Fibroblast of skin of right quadriceps (primary cell): ENCODE measurements around the gene L3MBTL4.
"Not testable (repeated sequence)": the region's sequence is repeated elsewhere in the genome, so short reads cannot be mapped to it uniquely, and the experiment has no call there.

Experiments used
- DNase-seq: peaks from one replicate; pipeline ENCODE4 v3.0.0-alpha.2; 2013

The L3MBTL4 gene

DNA sequence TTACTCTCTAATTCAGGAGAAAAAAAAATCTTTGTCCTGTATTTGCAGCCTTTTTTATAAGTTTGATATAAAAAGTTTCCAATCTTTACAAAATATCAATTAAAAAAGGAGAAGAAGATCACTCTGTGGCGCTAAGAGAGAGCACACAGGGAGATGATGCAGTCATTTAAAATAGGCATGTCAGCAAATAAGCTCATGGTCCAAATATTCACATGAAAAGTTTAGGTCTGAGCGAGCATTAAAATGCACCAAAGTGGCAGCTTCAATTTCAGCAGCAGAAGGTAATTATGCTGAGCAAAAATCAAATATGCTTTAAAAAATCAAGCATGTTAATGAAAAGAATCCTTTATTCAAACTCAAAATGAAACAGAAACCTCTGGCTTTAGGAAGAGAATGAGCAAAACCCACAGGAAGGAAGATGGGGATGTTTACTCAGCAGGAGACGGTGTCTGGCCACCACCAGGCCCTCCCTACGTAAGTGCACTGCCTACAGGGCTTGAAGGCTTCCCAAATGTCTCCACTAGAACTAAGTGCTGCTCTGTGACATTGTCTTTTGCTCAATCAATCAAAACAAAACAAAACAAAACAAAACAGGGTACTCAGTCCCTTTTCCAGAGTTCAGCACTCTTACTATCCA lies 120.4 kb downstream of the L3MBTL4 start:
- DNase-seq, result no peak

DNA sequence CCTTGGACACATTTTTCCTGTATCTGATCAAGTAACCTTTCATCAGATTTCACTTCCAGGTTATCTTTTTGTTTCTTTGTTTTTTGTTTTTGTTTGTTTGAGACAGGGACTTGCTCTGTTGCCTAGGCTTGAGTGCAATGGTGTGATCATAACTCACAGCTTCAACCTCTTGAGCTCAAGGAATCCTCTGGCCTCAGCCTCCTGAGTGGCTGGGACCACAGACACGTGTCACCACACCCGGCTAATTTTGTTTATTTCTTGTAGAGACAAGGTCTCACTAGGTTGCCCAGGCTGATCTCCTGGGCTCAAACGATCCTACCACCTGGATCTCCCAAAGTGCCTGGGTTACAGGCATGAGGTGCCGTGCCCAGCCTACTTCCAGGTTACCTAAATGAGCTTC lies 124.9 kb downstream of the L3MBTL4 start:
- DNase-seq, result no peak

DNA sequence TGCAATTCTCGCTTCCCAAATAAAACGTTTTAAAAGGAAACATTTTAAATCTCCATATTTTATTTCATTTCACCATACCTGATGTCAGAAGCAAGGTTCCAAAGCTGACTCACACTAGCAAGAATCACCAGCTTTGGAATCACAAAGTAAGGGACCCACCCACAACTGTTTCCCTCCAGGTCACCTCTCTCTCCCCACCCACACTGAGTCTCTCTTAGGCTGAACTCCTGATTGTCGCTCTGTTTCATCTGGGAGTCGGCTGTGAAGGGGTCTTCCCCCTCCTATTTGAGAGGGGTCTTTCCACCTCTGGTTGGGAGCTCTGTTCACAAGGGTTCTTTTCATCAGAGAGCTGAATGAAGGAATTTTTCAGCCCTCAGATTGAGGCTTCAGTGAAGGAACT lies 128.1 kb downstream of the L3MBTL4 start:
- no peak for DNase-seq

DNA sequence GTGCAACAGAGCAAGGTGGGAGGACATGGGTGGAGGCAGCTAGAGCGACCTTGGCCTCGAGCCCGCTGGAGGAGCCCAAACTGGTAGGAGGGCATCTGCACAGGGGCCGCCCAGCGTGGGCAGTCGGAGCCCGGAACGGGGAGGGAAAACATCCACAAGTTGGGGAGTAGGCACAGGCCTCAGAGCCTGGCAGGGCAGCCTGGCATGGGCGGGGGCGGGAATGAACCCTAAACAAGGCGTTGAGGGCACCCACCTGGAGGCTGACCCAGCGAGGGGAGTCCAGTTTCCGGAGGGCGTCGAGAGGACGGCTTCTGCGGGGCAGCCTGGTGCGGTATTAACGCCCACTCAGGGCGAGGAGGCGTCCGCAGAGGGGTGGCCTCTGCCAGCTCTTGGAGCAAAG lies 129.9 kb downstream of the L3MBTL4 start:
- no peak for DNase-seq

DNA sequence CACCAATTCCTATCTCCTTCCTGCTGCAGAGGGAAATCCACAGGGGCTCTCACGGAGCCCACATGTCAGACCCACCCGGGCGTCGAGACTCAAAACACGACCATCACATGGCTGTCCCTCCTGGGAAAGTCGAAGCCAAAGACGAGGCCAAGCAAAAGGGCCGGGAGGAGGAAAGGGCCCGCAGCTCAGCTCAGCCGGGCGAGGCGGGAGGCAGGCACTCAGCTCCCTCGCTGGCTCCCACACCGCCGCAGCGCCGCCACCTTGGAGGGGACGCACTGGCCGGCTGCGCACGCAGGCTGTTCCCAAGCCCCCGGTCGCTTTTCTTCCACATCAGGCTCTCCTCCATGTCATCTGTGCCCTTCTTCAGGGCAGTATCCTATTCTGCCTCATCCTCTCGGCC lies 130.4 kb downstream of the L3MBTL4 start:
- no peak for DNase-seq

DNA sequence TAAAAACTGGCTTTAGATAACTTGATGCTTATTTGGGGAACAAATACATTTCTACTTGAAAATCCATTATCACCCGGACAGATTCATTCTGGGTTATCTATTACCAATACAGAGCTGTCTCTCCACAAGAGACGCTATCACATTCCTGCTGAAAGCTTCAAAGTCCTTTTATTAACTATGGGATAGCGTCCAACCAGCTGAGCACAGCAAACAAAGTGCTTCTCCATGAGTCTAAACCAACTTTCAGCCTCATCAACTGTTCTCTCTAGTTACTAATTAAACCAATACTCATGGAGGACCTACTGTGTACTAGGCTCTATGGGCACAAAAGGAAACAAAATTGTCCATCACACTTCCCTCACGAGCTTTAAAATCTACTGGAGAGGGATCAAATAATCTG lies 132.8 kb downstream of the L3MBTL4 start:
- DNase-seq, result no peak

DNA sequence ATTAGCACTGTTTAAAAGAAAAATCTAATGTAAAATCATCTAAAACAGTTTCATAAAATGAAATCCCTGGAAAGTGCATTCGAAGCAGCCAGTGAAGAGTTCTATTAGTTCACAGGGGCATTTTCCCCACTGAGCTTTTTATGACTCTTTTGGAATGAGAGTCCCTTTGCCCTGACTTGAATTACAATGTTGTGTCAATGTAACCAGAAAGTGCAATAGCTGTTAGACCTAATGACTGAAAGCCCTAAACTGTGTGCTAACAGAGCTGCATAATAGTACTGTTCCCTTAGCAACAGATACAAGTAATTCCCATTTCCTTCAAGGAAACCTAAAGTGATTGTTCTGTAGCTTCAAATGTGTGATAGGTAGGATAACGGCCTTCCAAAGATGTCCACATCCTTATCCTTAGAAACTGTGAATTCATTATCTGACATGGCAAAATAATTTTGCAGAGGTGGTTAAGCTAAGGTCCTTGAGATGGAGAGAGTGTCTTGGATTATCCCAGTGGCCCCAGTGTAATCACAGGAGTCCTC lies 134.4 kb downstream of the L3MBTL4 start:
- no peak for DNase-seq

DNA sequence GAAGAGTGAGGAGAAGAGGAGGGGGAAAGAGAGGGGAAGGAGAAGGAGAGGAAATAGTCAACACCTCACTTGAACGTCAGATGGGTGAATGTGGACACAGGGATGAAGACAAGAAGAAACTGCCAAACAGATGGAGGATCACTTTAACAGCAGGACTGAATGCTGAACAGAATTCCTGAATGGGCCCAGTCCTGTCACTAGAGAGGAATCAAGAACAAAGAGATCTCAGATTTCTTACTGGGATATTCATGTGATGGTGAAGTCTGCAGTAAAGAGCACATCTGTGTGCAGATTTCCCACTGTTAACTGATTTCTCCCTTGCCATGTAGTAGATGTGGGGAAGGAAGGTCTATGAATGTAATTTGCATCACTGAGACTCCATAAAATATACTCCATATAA lies 135.4 kb downstream of the L3MBTL4 start:
- DNase-seq, result no peak

DNA sequence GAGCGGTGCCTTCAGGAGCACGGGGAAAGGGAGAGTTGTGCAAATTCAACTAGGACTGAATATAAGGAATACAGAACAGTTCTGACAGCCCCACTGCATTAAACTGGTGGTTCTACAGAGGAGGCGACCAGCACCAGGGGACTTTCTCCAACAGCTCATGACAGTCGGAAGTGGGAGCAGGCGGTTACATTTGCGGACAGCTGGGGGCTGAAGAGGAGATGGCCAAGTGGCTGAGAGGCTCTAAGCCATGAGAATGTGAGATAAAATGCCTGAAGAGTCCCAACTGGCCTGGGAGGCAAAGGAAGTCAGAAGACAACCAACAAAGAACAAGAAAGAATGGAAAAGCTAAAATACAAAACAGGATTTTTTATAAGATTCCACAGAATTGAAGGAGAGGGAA lies 141.3 kb downstream of the L3MBTL4 start:
- DNase-seq, result no peak

DNA sequence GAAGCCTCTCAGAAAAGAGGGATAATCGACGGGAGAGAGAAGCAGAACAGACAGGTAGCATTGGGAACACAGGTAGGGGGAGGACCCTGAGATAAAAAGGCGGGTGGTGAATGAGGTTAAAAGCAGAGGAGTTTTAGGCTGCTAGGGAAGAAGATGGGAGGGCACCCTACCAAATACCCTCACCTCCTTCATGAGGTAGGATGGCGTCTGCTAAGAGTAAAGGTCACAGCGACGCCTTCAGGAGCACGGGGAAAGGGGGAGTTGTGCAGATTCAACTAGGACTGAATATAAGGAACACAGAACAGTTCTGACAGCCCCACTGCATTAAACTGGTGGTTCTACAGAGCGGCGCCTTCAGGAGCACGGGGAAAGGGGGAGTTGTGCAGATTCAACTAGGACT lies 142.6 kb downstream of the L3MBTL4 start:
- DNase-seq, result not testable (repeated sequence)

DNA sequence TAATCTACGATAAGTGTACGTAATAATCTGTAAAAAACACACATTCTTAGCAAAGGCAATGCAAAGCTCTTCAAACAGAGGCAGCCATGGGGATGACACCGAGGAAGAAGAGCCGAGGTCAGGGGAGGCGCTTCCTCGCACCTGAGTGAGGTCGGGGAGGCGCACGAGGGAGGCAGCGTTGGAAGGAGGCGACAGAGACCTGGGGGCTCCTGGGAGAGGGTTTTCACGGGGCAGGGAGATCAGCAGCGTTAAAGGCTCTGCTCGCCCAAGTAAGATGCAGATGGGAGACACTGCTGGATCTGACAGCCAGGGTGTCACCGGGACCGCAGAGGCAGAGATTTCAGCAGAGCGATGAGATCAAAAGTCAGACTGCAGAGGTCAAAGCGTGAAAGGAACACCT lies 143.1 kb downstream of the L3MBTL4 start:
- no peak for DNase-seq

DNA sequence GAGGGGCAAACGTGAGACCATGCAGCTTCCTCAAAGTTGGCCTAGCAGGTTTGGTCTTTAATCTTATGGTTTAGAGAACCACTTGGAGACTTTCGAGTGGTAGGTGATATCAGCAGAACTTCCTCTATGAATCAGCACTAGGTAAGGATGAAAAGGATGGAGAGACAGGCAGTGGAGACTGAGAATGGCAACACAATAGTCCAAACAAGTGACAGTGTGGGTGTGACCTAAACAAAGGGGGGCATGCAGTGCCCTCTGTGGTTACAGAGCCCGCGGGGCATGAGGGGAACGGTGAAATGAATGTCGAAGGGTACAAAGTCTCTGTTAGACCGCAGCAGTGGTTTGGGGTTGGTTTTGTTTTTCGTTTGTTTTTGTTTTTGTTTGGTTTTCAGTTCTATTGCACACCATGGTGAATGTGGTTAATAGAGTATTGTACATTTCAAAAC lies 143.9 kb downstream of the L3MBTL4 start:
- DNase-seq, result no peak

DNA sequence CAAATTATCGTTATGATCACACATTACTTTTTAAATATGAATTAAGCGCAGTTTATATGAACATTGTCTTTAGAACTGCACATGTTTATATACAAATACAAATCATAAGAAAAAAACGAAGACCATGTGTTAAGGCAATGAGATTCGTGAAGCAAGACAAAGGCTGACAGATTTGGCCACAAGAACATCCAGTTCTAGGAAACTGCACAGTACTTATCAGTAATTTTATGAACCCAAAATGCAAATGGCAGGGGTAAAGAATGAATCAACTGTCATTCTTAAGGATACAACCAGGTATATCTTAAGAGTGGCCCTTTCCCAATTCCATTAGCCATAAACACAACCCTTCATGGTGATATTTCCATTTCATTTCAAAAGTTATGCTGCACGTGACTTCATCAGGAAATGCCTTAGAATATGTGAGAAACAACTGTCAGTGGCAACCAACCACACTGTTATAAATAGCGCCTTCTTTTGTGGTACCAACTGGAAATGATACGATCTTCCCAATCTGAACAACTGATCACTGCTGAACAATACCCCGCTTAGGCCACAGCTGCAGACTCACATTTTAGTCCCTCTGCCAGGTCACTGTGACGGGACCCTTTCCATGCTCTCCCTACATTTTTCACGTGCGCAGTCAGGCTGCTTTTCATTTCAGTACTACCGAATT lies 144.9 kb downstream of the L3MBTL4 start:
- DNase-seq, result no peak

DNA sequence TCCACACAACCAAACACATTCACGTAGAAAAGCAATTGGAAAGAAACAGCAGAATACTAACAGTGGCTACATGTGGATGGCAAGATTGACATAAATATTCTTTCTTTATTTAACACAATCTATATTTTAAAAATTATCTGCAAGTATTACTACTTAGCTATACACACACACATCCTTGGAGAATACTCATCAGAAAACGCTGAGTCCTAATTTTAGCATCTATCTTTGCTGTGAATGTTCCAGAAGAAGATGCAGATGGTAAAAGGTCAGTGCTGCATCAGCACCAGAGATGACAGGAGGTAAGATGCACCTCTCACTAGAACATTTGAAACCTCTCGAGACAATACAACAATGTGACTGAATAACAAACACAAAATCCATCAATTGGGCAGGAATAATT lies 148.5 kb downstream of the L3MBTL4 start:
- no peak for DNase-seq

DNA sequence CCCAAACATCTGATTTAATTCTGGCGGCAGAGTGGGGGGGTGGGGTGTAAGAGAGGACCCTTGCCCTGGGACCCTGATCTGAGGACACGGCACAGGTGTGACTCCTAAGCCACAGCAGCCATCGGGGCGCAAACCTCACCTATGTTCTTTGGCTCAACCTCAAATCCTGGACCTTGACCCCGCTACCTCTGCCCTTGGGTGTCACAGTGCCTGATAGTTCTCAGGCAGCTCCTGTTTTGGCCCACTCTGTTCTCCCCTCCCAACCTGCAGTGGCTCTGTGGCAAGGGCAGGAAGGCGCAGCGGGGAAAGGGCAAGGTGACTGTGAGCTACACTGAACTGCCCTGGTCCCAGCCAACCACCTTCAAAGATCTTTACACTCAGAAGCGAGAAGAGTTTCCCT lies 152.8 kb downstream of the L3MBTL4 start:
- no peak for DNase-seq

DNA sequence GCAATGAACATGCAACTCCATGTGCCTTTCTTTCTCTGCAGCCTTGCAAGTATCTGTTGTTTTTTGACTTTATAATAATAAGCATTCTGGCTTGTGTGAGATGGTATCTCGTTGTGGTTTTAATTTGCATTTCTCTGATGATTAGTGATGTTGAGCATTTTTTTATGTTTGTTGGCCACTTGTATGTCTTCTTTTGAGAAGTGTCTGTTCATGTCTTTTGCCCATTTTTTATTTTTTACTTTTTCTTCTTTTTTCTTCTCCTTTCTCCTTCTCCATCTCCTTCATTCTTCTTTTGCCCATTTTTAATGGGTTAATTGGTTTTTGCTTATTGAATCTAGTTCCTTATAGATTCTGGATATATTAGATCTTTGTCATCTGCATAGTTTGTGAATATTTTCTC lies 155.4 kb downstream of the L3MBTL4 start:
- DNase-seq, result not testable (repeated sequence)

DNA sequence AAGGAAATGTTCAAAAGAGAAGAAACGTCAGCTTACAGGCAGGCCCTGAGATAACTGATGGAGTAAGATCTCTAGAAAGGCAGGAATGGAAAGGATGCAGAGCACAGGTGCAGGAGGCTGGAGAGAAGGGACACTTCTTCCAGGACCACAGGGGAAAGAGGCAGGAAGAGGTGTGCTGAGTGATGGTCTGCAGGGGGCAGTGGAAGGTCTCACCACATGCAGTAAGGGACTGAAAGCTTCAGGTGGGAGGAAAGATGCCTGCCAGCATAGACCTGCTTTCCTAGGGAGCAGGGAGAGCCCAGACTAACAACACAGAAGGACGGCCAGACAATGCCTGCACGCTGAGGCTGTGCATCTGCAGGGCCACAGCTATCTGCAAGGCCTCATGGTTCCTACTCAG lies 156.8 kb downstream of the L3MBTL4 start:
- no peak for DNase-seq

DNA sequence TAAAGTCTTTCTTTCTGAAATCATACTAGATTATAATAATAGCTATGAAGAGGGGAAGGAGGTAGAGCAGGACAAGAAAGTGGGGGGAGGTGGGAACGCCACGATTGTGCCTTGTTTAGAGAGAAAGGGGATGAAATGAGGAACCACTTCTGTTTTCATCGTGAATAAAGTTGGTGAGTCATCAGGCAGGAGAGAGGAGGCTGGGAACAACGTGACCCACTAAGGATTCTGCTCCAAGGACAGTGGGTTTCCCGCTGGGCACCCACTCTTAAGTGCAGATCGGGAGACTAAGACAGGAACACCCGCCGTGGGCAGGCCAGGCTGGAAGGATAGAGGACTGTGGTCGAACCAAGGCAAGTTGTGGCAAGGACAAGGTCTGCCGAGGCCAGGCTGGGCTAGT lies 158.2 kb downstream of the L3MBTL4 start:
- no peak for DNase-seq

DNA sequence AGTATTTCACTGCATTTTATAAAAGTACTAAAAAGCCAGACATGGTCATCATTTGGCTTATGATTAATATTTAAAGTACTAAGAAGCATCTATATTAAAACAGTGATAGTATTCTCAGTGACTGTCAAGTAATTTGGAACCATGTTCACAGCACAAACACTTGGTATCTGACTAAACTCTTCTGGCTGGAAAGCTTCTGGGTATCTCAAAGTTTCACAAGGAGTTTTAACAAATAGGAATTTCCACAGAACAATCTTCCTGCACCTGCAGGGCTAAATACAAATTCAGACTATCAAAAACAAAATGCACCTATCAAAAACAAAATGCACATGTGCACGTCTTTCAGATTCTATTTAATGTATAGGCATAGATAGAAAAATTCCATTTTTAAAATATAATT lies 158.8 kb downstream of the L3MBTL4 start:
- no peak for DNase-seq

DNA sequence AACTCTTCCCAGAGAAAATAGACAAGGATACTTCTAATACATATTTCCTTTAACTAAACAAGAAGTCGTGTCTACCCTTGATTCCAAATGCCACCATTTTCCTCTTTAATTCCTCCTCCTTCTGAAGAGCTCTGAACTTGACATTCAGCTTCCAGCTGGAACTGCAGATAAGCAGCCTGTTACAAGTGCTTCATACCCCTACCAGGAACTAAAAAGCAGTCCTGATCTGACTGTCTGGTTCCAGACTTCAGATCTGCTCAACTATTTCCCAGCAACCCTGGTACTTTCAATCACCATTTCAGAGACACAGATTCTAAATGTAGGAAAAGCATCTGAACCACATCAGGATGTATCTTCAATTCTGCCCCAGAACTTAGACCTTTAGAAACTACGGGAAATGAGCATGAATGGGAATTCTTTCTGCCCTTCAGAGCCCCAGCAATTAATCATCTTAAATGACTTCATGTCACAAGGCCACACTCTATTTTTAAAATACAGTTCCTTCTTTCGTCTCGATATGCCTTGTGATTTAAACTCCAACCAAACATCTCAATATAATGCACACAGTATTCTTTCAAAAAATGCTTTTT lies 159.5 kb downstream of the L3MBTL4 start:
- no peak for DNase-seq

DNA sequence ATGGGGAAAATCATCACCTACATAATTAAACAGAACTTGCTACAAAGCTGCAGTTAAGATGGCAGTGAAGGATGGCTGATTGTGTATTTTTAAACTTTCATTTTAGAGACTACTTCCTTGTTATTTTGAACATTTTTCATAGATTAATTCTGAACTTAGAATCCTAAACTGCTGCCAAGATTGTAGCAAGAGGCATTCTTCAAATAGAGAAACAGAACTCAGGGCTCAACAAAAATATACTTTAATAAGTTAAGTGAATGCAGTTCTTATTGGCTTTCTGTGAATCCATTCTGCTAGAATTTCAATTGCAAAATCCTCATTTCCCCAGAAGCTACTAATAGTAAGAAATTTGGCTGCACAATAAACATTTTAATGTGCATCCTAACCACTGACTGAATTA lies 160.3 kb downstream of the L3MBTL4 start:
- DNase-seq, result no peak

DNA sequence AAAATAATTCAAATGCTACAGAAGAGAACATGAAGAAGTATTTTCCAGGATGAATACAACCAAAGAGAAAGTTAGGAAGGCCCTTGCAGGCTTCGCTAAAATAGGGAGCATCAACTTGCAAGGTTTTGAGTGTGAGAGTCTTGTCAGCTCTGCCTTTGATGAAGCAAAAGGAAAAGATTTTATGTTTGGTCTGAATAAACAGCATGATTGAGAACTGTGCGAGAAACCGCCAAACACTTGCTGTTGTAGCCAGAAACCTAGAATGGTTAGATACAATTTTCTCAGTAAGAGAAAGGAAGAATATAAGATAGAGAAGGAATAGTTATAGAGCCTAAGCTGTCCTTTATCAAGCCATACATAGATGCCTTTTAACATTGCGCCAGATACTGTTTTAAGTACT lies 163.6 kb downstream of the L3MBTL4 start:
- no peak for DNase-seq

DNA sequence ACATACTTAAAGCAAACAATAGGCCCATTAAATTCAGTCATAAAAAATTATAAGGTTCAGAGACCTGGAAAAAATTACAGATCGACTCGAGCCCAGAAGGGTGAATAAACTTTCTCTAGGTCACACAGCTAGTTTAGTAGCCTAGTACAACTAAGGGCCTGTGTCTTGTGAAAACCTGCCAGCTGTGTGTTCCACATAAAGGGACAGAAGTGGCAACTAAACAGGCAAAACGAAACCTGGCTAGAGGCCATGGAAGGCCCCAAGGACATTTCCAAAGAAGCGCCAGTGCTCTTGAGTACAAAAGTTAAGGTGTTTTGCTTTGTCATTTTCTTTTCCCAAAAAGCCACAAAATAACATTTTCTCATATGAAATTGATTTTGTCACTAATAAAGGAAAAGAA lies 164.9 kb downstream of the L3MBTL4 start:
- DNase-seq, result no peak

DNA sequence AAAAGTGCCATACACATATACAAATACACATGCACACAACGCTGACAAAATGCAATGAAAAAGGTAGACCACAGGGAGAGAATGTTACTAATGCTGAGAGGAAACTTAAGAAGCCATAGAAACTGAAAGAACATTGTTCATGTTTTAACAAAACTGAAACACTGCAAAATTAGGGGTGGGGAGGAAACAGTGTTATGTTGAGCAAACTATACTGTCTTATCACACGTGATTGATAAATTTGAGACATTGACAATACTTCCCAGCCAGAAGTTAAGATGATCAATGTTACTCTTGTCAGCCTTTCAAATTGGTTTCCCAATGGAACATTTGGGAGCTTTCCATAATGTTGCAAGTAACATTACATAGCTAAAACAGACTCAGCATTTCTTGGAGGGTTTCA lies 165.5 kb downstream of the L3MBTL4 start:
- DNase-seq, result no peak
